C4-2B (cell line): ENCODE data around the gene TFPI.

Experiments
- CTCF ChIP-seq: fragments of 450-650 bp; conservative IDR thresholded peaks from 2 replicates; pipeline ENCODE4 v1.5.1; 2017; ENCODE audit warnings: mild to moderate bottlenecking
- ZFX ChIP-seq: fragments of 450-650 bp; IDR thresholded peaks from 2 replicates; pipeline ENCODE4 v1.6.1; 2017

- TF ChIP-seq CTCF = no peak
- no peak for TF ChIP-seq ZFX
Observed at GRCh38 chr2:187422282-187422681, 132.0 kb downstream of the TFPI start.
